Gastrocnemius medialis (tissue), 4 donors: ENCODE results near the gene RAD9A.
"Not testable (repeated sequence)": the region's sequence is repeated elsewhere in the genome, so short reads cannot be mapped to it uniquely, and the experiment has no call there.

Source experiments
- POLR2A ChIP-seq, 2 donors: fragments of 450-650 bp; IDR thresholded peaks; one replicate each; pipeline ENCODE4 v1.6.1; 2017; ENCODE audit warnings: antibody characterized with exemption in 2 of 2, mild to moderate bottlenecking in 2 of 2, moderate library complexity in 2 of 2
- TF ChIP-seq, protein P1 (sequence below), 5 experiments: fragments of 450-650 bp in 3 of 5; fragments of 200-600 bp in 2 of 5; sonication (generic) in 2 of 5; IDR thresholded peaks in 4 of 5; conservative IDR thresholded peaks in 1 of 5; 1 replicate in 4 of 5; 2 replicates in 1 of 5; pipeline ENCODE4 v1.5.1; 2016 to 2019; ENCODE audit warnings: antibody characterized with exemption in 5 of 5, mild to moderate bottlenecking in 3 of 5, moderate library complexity in 3 of 5

- TF ChIP-seq, protein P1, sequence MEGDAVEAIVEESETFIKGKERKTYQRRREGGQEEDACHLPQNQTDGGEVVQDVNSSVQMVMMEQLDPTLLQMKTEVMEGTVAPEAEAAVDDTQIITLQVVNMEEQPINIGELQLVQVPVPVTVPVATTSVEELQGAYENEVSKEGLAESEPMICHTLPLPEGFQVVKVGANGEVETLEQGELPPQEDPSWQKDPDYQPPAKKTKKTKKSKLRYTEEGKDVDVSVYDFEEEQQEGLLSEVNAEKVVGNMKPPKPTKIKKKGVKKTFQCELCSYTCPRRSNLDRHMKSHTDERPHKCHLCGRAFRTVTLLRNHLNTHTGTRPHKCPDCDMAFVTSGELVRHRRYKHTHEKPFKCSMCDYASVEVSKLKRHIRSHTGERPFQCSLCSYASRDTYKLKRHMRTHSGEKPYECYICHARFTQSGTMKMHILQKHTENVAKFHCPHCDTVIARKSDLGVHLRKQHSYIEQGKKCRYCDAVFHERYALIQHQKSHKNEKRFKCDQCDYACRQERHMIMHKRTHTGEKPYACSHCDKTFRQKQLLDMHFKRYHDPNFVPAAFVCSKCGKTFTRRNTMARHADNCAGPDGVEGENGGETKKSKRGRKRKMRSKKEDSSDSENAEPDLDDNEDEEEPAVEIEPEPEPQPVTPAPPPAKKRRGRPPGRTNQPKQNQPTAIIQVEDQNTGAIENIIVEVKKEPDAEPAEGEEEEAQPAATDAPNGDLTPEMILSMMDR (IDR thresholded peaks at IDR 0.05 in 4 of 5, conservative IDR thresholded peaks at IDR 0.05 in 1 of 5), result not testable (repeated sequence)
- not testable (repeated sequence) for TF ChIP-seq POLR2A (IDR thresholded peaks at IDR 0.05)
Observed at GRCh38 chr11:67427364-67427859, 35.6 kb downstream of the RAD9A start.
